ENCODE data around the gene TBXAS1.

The TBXAS1 gene

GRCh38 chr7:139987691-139988516, 158.8 kb downstream of the TBXAS1 start:
- no peak for DNase-seq

GRCh38 chr7:139989366-139990141, 160.5 kb downstream of the TBXAS1 start:
- no peak for DNase-seq

GRCh38 chr7:139990142-139990535, 161.1 kb downstream of the TBXAS1 start:
- DNase-seq = no peak

GRCh38 chr7:139990571-139991268, 161.7 kb downstream of the TBXAS1 start:
- DNase-seq = no peak

GRCh38 chr7:139991269-139991666, 162.2 kb downstream of the TBXAS1 start:
- DNase-seq = no peak

GRCh38 chr7:139991911-139992310, 162.8 kb downstream of the TBXAS1 start:
- DNase-seq = no peak

- DNase-seq = no peak
Measured at GRCh38 chr7:139992353-139993044, 163.4 kb downstream of the TBXAS1 start.

- DNase-seq = no peak
Measured at GRCh38 chr7:139993169-139993568, 164.1 kb downstream of the TBXAS1 start.

- no peak for DNase-seq
Measured at GRCh38 chr7:139993592-139993991, 164.5 kb downstream of the TBXAS1 start.

GRCh38 chr7:139994356-139994755, 165.3 kb downstream of the TBXAS1 start:
- DNase-seq = no peak

GRCh38 chr7:139995017-139995915, 166.2 kb downstream of the TBXAS1 start:
- DNase-seq = no peak

- DNase-seq = no peak
Measured at GRCh38 chr7:139998572-139998971, 169.5 kb downstream of the TBXAS1 start.

GRCh38 chr7:139999516-139999915, 170.5 kb downstream of the TBXAS1 start:
- no peak for DNase-seq

- DNase-seq = no peak
Measured at GRCh38 chr7:140000666-140001268, 171.7 kb downstream of the TBXAS1 start.

- no peak for DNase-seq
Measured at GRCh38 chr7:140003913-140004382, 174.9 kb downstream of the TBXAS1 start.

- peak; percentile 58 for DNase-seq
Measured at GRCh38 chr7:140004672-140005071, 175.6 kb downstream of the TBXAS1 start.

GRCh38 chr7:140005341-140005740, 176.3 kb downstream of the TBXAS1 start:
- peak; percentile 42 for DNase-seq

- peak; percentile 60 for DNase-seq
Measured at GRCh38 chr7:140005754-140006503, 176.9 kb downstream of the TBXAS1 start.

- peak; percentile 25 for DNase-seq
Measured at GRCh38 chr7:140006600-140006999, 177.5 kb downstream of the TBXAS1 start.

GRCh38 chr7:140007051-140007690, 178.1 kb downstream of the TBXAS1 start:
- peak; percentile 34 for DNase-seq

Measured in activated effector memory CD4-positive, alpha-beta T cell treated with anti-CD3 and anti-CD28 coated beads, Interleukin-2, amount 50 U/mL, for 16 hours (primary cell).